HEK293 (cell line): ENCODE data around the gene LPIN1.

ENCODE experiments used
- CTCF ChIA-PET: fragments of 350-600 bp; formaldehyde crosslinking; extraction: SDS; loops from one replicate; lab custom pipeline; 2021; ENCODE audit warnings: antibody characterized with exemption; lab: Yijun Ruan, JAX
- POLR2A ChIA-PET: fragments of 300-600 bp; formaldehyde crosslinking; extraction: SDS; loops from one replicate; lab custom pipeline; 2020; ENCODE audit warnings: antibody characterized with exemption, inconsistent platforms; lab: Yijun Ruan, JAX
- H3K27ac ChIP-seq: fragments of 200-500 bp; sonication (Bioruptor generic); 2 replicates; pipeline ENCODE4 v1.5.1; 2014; ENCODE audit warnings: low read depth, low read length, control low read depth, inconsistent platforms; ENCODE audit errors: extremely low read depth
- H3K36me3 ChIP-seq, 2 experiments: fragments of 200-500 bp in 1 of 2; sonication (Bioruptor generic) in 1 of 2; 1 replicate in 1 of 2; 2 replicates in 1 of 2; pipeline ENCODE4 v1.5.1; 2014 to 2017; ENCODE audit warnings: inconsistent platforms in 2 of 2, low read length in 2 of 2; ENCODE audit not compliant: control insufficient read depth in 2 of 2, insufficient read depth in 1 of 2
- H3K4me1 ChIP-seq: fragments of 200-500 bp; sonication (Bioruptor generic); 2 replicates; pipeline ENCODE4 v1.5.1; 2014; ENCODE audit warnings: mild to moderate bottlenecking, low read length, inconsistent platforms; ENCODE audit not compliant: control insufficient read depth, insufficient read depth
- H3K4me3 ChIP-seq: 2 replicates; pipeline ENCODE4 v1.5.1; 2011; ENCODE audit warnings: low read depth, mild to moderate bottlenecking, control low read depth, low read length, moderate library complexity
- H3K9me3 ChIP-seq: fragments of 200-500 bp; sonication (Bioruptor generic); 2 replicates; pipeline ENCODE4 v1.5.1; 2014; ENCODE audit warnings: low read depth, low read length, inconsistent platforms; ENCODE audit not compliant: control insufficient read depth, insufficient read depth
- ATF2 ChIP-seq: fragments of 450-650 bp; formaldehyde crosslinking; IDR thresholded peaks from 2 replicates; pipeline ENCODE4 v1.5.1; 2016; ENCODE audit warnings: missing biosample characterization, missing genetic modification characterization, low read depth
- GLI4 ChIP-seq: fragments of 450-650 bp; formaldehyde crosslinking; IDR thresholded peaks from 2 replicates; pipeline ENCODE4 v1.5.1; 2016; ENCODE audit warnings: missing biosample characterization, missing genetic modification characterization
- GLIS2 ChIP-seq: fragments of 450-650 bp; formaldehyde crosslinking; IDR thresholded peaks from 2 replicates; pipeline ENCODE4 v1.5.1; 2016; ENCODE audit warnings: missing biosample characterization, missing genetic modification characterization
- INSM2 ChIP-seq: fragments of 450-650 bp; formaldehyde crosslinking; IDR thresholded peaks from 2 replicates; pipeline ENCODE4 v1.5.1; 2016; ENCODE audit warnings: missing biosample characterization, missing genetic modification characterization
- KLF10 ChIP-seq: fragments of 450-650 bp; IDR thresholded peaks from 2 replicates; pipeline ENCODE4 v1.5.1; 2018; ENCODE audit warnings: missing biosample characterization, mild to moderate bottlenecking, missing genetic modification characterization
- OSR2 ChIP-seq: fragments of 450-650 bp; formaldehyde crosslinking; IDR thresholded peaks from 2 replicates; pipeline ENCODE4 v1.5.1; 2016; ENCODE audit warnings: missing biosample characterization, missing genetic modification characterization
- PATZ1 ChIP-seq: fragments of 450-650 bp; formaldehyde crosslinking; IDR thresholded peaks from 2 replicates; pipeline ENCODE4 v1.5.1; 2016; ENCODE audit warnings: missing biosample characterization, missing genetic modification characterization
- SETDB1 ChIP-seq: IDR thresholded peaks from one replicate; pipeline ENCODE4 v1.6.1; 2017; ENCODE audit warnings: mild to moderate bottlenecking, low read length, moderate library complexity, mixed read lengths; ENCODE audit not compliant: insufficient read length
- TRIM28 ChIP-seq: IDR thresholded peaks from 2 replicates; pipeline ENCODE4 v1.6.1; 2011; ENCODE audit warnings: low read length, control low read depth, borderline replicate concordance
- YY2 ChIP-seq: fragments of 450-650 bp; formaldehyde crosslinking; IDR thresholded peaks from 2 replicates; pipeline ENCODE4 v1.5.1; 2016; ENCODE audit warnings: missing biosample characterization, missing genetic modification characterization
- ZFP41 ChIP-seq: fragments of 450-650 bp; formaldehyde crosslinking; IDR thresholded peaks from 2 replicates; pipeline ENCODE4 v1.5.1; 2016; ENCODE audit warnings: missing biosample characterization, missing genetic modification characterization, borderline replicate concordance
- ZNF155 ChIP-seq: fragments of 450-650 bp; formaldehyde crosslinking; IDR thresholded peaks from 2 replicates; pipeline ENCODE4 v1.5.1; 2016; ENCODE audit warnings: missing biosample characterization, missing genetic modification characterization
- ZNF157 ChIP-seq: fragments of 450-650 bp; formaldehyde crosslinking; IDR thresholded peaks from 2 replicates; pipeline ENCODE4 v1.5.1; 2016; ENCODE audit warnings: missing biosample characterization, missing genetic modification characterization
- ZNF302 ChIP-seq: fragments of 450-650 bp; formaldehyde crosslinking; IDR thresholded peaks from 2 replicates; pipeline ENCODE4 v1.5.1; 2016; ENCODE audit warnings: missing biosample characterization, missing genetic modification characterization, low read depth
- ZNF366 ChIP-seq: fragments of 450-650 bp; formaldehyde crosslinking; conservative IDR thresholded peaks from 2 replicates; pipeline ENCODE4 v1.5.1; 2016; ENCODE audit warnings: missing biosample characterization, missing genetic modification characterization
- ZNF398 ChIP-seq: fragments of 450-650 bp; formaldehyde crosslinking; IDR thresholded peaks from 2 replicates; pipeline ENCODE4 v1.5.1; 2017; ENCODE audit warnings: missing biosample characterization, missing genetic modification characterization
- ZNF404 ChIP-seq: fragments of 450-650 bp; formaldehyde crosslinking; IDR thresholded peaks from 2 replicates; pipeline ENCODE4 v1.5.1; 2017; ENCODE audit warnings: missing biosample characterization, missing genetic modification characterization
- ZNF426 ChIP-seq: fragments of 450-650 bp; formaldehyde crosslinking; IDR thresholded peaks from 2 replicates; pipeline ENCODE4 v1.5.1; 2017; ENCODE audit warnings: missing biosample characterization, missing genetic modification characterization, mild to moderate bottlenecking, inconsistent platforms, moderate library complexity
- ZNF610 ChIP-seq: fragments of 450-650 bp; formaldehyde crosslinking; IDR thresholded peaks from 2 replicates; pipeline ENCODE4 v1.5.1; 2016; ENCODE audit warnings: missing biosample characterization, missing genetic modification characterization, borderline replicate concordance
- ZNF639 ChIP-seq: fragments of 450-650 bp; formaldehyde crosslinking; IDR thresholded peaks from 2 replicates; pipeline ENCODE4 v1.5.1; 2016; ENCODE audit warnings: missing biosample characterization, missing genetic modification characterization
- ZNF654 ChIP-seq: fragments of 450-650 bp; formaldehyde crosslinking; IDR thresholded peaks from 2 replicates; pipeline ENCODE4 v1.5.1; 2016; ENCODE audit warnings: low read depth, missing biosample characterization, missing genetic modification characterization
- ZNF677 ChIP-seq: fragments of 450-650 bp; IDR thresholded peaks from 2 replicates; pipeline ENCODE4 v1.5.0; 2018; ENCODE audit warnings: missing biosample characterization, mild to moderate bottlenecking, missing genetic modification characterization, moderate library complexity
- ZNF768 ChIP-seq: fragments of 450-650 bp; formaldehyde crosslinking; IDR thresholded peaks from 2 replicates; pipeline ENCODE4 v1.5.1; 2018; ENCODE audit warnings: missing biosample characterization, mild to moderate bottlenecking, missing genetic modification characterization
- ZNF791 ChIP-seq: fragments of 450-650 bp; formaldehyde crosslinking; IDR thresholded peaks from 2 replicates; pipeline ENCODE4 v1.5.1; 2016; ENCODE audit warnings: missing biosample characterization, missing genetic modification characterization
- ZSCAN23 ChIP-seq: fragments of 450-650 bp; formaldehyde crosslinking; IDR thresholded peaks from 2 replicates; pipeline ENCODE4 v1.5.1; 2016; ENCODE audit warnings: missing biosample characterization, missing genetic modification characterization
- TF ChIP-seq, protein P1 (sequence below): fragments of 450-650 bp; formaldehyde crosslinking; IDR thresholded peaks from 2 replicates; pipeline ENCODE4 v1.5.1; 2016; ENCODE audit warnings: missing biosample characterization, missing genetic modification characterization

LPIN1 gene

GRCh38 chr2:11829947-11830707, 83.7 kb downstream of the LPIN1 start:
- Histone ChIP-seq H3K4me1 (peaks cover 10% of the 10 kb centered on the region), H3K36me3 (peaks cover 6 to 20% of the 10 kb centered on the region in 2 experiments), H3K4me3 (peak overlapping the region; percentile 27), H3K27ac (peak overlapping the region; percentile 75), H3K9me3 (no peaks in the 10 kb centered on the region)
- ChIA-PET CTCF (interaction anchor here (0.6 to 4.6 kb wide), 17 partner anchors 34 to 1176 kb away, joined by 3 to 32 read pairs (median 4); partner anchors contain the start of gene TRIB2), POLR2A (interaction anchor here (1.1 to 1.4 kb wide), 2 partner anchors 886 to 1177 kb away, joined by 3 to 4 read pairs; partner anchors contain the start of gene TRIB2)
- TF ChIP-seq ZNF610 (tag by site-specific recombination) (no peak), ZNF426 (tag by site-specific recombination) (no peak), PATZ1 (peak; percentile 93), ZNF157 (tag by site-specific recombination) (no peak), TRIM28 (peak; percentile 88), ZNF654 (tag by site-specific recombination) (peak; percentile 88), ZSCAN23 (tag by site-specific recombination) (no peak), ZNF677 (tag by site-specific recombination) (no peak), ATF2 (tag by site-specific recombination) (no peak), ZNF366 (tag by site-specific recombination) (peak; percentile 77), INSM2 (tag by site-specific recombination) (0 out of 2 replicates have a peak, but pooled peaks have one; percentile 43), ZNF404 (no peak), ZNF639 (tag by site-specific recombination) (peak; percentile 61; the same call in 1 of the 2 replicates), ZNF791 (no peak), ZNF155 (tag by site-specific recombination) (no peak), SETDB1 (no peak), KLF10 (no peak), ZNF302 (tag by site-specific recombination) (no peak), YY2 (tag by site-specific recombination) (0 out of 2 replicates have a peak, but pooled peaks have one; percentile 55), ZFP41 (tag by site-specific recombination) (no peak), ZNF398 (tag by site-specific recombination) (peak; percentile 98), ZNF768 (tag by site-specific recombination) (no peak), OSR2 (tag by site-specific recombination) (peak; percentile 77), GLI4 (no peak), GLIS2 (tag by site-specific recombination) (peak; percentile 45; the same call in 1 of the 2 replicates)
- TF ChIP-seq, protein P1, sequence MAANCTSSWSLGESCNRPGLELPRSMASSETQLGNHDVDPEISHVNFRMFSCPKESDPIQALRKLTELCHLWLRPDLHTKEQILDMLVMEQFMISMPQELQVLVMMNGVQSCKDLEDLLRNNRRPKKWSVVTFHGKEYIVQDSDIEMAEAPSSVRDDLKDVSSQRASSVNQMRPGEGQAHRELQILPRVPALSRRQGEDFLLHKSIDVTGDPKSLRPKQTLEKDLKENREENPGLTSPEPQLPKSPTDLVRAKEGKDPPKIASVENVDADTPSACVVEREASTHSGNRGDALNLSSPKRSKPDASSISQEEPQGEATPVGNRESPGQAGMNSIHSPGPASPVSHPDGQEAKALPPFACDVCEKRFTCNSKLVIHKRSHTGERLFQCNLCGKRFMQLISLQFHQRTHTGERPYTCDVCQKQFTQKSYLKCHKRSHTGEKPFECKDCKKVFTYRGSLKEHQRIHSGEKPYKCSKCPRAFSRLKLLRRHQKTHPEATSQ (tag by site-specific recombination) = no peak
